Keratinocyte (primary cell): Measurements from ENCODE around the gene CTDSPL.

Experiments
- CTCF ChIP-seq, 3 experiments: IDR thresholded peaks in 1 of 3; conservative IDR thresholded peaks in 1 of 3; optimal IDR thresholded peaks in 1 of 3; 2 replicates in 2 of 3; 3 replicates in 1 of 3; pipeline versions ENCODE3 to v1.5.1; 2011; ENCODE audit warnings: low read length in 3 of 3, mild to moderate bottlenecking in 3 of 3, moderate library complexity in 2 of 3, control low read depth in 1 of 3, inconsistent platforms in 1 of 3; ENCODE audit not compliant: insufficient read depth in 2 of 3; ENCODE audit errors: extremely low read depth in 1 of 3
- EZH2 ChIP-seq: IDR thresholded peaks from one replicate; pipeline ENCODE4 v1.6.1; 2012; ENCODE audit warnings: inconsistent platforms, mild to moderate bottlenecking, low read length, moderate library complexity

- TF ChIP-seq CTCF (optimal IDR thresholded peaks at IDR 0.05 in 1 of 3, IDR thresholded peaks at IDR 0.05 in 1 of 3, conservative IDR thresholded peaks at IDR 0.05 in 1 of 3; ENCODE audit: extremely low read depth in 1 of 3, insufficient read depth in 2 of 3, low read length in 3 of 3) (no peak), EZH2 (no peak)
Measured at GRCh38 chr3:37899101-37899707, 37.5 kb downstream of the CTDSPL start.
